KOPT-K1 (cell line): ENCODE data around the gene CTH.
"Not testable (repeated sequence)": the region's sequence is repeated elsewhere in the genome, so short reads cannot be mapped to it uniquely, and the experiment has no call there.

ENCODE experiments used
- H3K27ac ChIP-seq: fragments of 200-600 bp; sonication (generic); 2 replicates; pipeline ENCODE4 v1.5.1; 2016; ENCODE audit warnings: antibody characterized with exemption, mild to moderate bottlenecking, low read depth, low read length; ENCODE audit not compliant: poor library complexity, severe bottlenecking
- H3K36me3 ChIP-seq: fragments of 200-600 bp; sonication (generic); 2 replicates; pipeline ENCODE4 v1.5.1; 2017; ENCODE audit warnings: antibody characterized with exemption, mild to moderate bottlenecking, low read length, moderate library complexity; ENCODE audit not compliant: insufficient read depth
- H3K9me3 ChIP-seq: fragments of 200-600 bp; sonication (generic); 2 replicates; pipeline ENCODE4 v1.5.1; 2017; ENCODE audit warnings: antibody characterized with exemption, low read length, mild to moderate bottlenecking; ENCODE audit not compliant: insufficient read depth, poor library complexity, severe bottlenecking

CTH gene

DNA sequence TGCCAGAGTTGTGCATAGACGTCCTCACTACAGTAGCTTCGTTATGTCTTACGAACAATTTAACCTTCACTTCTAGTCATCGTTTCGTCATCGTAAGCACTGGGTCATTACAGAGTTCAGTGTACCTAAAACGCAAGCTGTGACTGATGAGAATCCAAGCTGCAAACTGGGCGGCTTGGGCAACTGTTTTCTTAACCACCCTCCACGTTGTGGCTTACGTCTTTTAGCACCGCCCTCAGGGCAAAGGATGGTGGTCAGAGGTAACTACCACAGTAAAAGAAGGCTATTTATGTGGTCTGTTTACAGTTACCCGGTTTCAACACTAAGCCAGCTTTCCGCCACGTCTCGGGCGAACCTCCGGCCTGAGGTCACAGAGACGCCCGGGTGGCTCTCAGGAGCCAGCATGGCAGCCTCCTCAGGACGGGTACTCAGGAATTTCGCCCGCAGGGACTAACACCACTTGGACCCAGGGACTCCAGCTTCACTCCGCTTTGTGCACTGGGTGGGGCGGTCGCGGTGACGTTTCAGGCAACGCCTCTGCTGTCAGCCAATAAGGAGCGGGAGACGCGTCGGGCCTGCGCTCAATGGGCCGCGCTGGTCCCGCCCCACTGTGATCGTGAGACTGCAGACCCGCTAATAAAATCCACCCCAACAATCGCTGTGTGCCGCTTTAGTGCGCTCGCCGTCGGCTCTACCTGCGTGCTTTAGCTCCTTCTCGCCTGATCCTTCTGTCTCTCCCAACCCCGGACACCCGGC is at the start of gene CTH:
Gene CTH, plus strand, starts transcription at position 665 of the 756 bp plus-strand sequence. CDS start 148 bp downstream, outside the sequence.
- no peaks in the 10 kb centered on the region for H3K9me3 ChIP-seq
- H3K27ac ChIP-seq: peak within 1 kb of the TSS; percentile 26
- H3K36me3 ChIP-seq: no peaks in the 10 kb centered on the region

- Histone ChIP-seq H3K27ac (no peak overlapping the region), H3K9me3 (no peaks in the 10 kb centered on the region), H3K36me3 (no peaks in the 10 kb centered on the region)
Observed at GRCh38 chr1:70361727-70362398, 49.2 kb upstream of the CTH start.

GRCh38 chr1:70364439-70364838 is 46.6 kb upstream of the CTH start:
- H3K36me3 ChIP-seq: no peaks in the 10 kb centered on the region
- H3K9me3 ChIP-seq: no peaks in the 10 kb centered on the region
- H3K27ac ChIP-seq: no peak overlapping the region

DNA sequence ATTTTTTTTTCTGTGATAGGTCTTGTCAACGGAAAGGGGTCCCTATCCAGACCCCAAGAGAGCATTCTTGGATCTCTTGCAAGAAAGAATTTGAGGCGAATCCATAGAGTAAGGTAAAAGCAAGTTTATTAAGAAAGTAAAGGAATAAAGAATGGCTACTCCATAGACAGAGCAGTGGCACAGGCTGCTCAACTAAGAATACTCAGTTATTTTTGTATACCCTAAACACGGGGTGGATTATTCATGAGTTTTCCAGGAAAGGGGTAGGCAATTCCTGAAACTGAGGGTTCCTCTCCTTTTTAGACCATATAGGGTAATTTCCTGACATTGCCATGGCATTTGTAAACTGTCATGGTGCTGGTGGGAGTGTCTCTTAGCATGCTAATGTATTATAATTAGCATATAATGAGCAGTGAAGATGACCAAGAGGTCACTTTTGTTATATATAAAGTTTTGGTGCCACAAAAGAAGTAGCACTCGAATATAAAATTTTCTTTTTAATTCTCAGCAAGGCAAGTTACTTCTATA is 44.6 kb upstream of the CTH start:
- H3K36me3 ChIP-seq, H3K9me3 ChIP-seq, H3K27ac ChIP-seq: not testable (repeated sequence)

- not testable (repeated sequence) for H3K9me3 ChIP-seq, H3K36me3 ChIP-seq, H3K27ac ChIP-seq
Observed at GRCh38 chr1:70366997-70367396, 44.1 kb upstream of the CTH start.

- H3K27ac ChIP-seq, H3K36me3 ChIP-seq, H3K9me3 ChIP-seq: not testable (repeated sequence)
Observed at GRCh38 chr1:70367397-70367796, 43.7 kb upstream of the CTH start.

DNA sequence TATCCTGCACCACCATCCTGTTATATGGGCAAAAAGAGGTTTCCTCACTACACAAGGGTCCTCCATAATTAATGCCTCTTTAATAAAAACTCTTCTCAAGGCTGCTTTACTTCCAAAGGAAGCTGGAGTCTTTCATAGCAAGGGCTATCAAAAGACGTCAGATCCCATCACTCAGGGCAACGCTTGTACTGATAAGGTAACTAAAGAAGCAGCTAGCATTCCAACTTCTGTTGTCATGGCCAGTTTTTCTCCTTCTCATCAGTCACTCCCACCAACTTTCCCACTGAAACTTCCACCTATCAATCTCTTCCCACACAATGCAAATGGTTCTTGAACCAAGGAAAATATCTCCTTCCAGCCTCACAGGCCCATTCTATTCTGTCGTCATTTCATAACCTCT is 39.5 kb upstream of the CTH start:
- not testable (repeated sequence) for H3K9me3 ChIP-seq, H3K36me3 ChIP-seq, H3K27ac ChIP-seq

GRCh38 chr1:70372426-70372825 is 38.6 kb upstream of the CTH start:
- Histone ChIP-seq H3K27ac (no peak overlapping the region), H3K9me3 (no peaks in the 10 kb centered on the region), H3K36me3 (no peaks in the 10 kb centered on the region)

- H3K9me3 ChIP-seq, H3K27ac ChIP-seq, H3K36me3 ChIP-seq: not testable (repeated sequence)
Observed at GRCh38 chr1:70373580-70373979, 37.5 kb upstream of the CTH start.

GRCh38 chr1:70376196-70376595 is 34.9 kb upstream of the CTH start:
- no peaks in the 10 kb centered on the region for H3K36me3 ChIP-seq
- no peaks in the 10 kb centered on the region for H3K9me3 ChIP-seq
- H3K27ac ChIP-seq: no peak overlapping the region

- Histone ChIP-seq H3K9me3 (no peaks in the 10 kb centered on the region), H3K36me3 (no peaks in the 10 kb centered on the region), H3K27ac (no peak overlapping the region)
Observed at GRCh38 chr1:70382682-70383081, 28.4 kb upstream of the CTH start.

- H3K27ac ChIP-seq: no peak overlapping the region
- no peaks in the 10 kb centered on the region for H3K36me3 ChIP-seq
- no peaks in the 10 kb centered on the region for H3K9me3 ChIP-seq
Observed at GRCh38 chr1:70383483-70383882, 27.6 kb upstream of the CTH start.

DNA sequence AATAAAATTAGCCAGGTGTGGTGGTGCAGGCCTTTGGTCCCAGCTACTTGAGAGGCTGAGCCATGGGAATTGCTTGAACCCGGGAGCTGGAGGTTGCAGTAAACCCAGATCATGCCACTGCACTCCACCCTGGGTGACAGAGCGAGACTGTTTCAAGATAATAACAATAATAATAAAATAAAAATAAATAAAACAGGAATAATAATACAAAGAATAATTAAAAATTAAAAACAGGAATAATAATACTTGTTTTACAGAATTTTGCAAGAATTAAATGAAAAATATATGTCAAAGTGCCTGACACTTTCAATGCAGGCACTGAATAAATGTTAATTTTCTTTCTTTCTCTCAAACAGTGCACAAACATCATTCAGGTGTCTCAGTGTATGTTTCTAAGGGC is 26.5 kb upstream of the CTH start:
- Histone ChIP-seq H3K36me3 (no peaks in the 10 kb centered on the region), H3K27ac (no peak overlapping the region), H3K9me3 (no peaks in the 10 kb centered on the region)

- H3K27ac ChIP-seq: no peak overlapping the region
- no peaks in the 10 kb centered on the region for H3K36me3 ChIP-seq
- H3K9me3 ChIP-seq: no peaks in the 10 kb centered on the region
Observed at GRCh38 chr1:70385477-70385876, 25.6 kb upstream of the CTH start.

DNA sequence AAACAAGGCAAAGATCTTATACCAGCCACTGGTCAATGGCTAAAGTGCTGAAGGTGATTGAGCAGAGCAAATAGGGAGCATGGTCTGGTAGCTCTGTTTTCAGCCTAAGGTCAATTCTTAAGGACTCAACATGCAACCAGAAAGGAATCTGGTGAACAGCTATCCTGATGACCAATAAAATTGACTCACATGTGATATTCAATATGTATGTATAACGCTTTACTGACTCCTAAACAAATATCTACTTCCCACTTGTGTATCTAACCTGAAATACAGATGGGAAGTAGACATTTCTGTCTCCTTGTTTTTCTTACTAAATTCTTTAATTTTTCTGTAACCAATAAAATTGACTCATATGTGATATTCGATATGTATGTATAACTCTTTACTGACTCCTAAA is 24.9 kb upstream of the CTH start:
- H3K9me3 ChIP-seq: no peaks in the 10 kb centered on the region
- no peak overlapping the region for H3K27ac ChIP-seq
- H3K36me3 ChIP-seq: no peaks in the 10 kb centered on the region

- Histone ChIP-seq H3K27ac (no peak overlapping the region), H3K36me3 (no peaks in the 10 kb centered on the region), H3K9me3 (no peaks in the 10 kb centered on the region)
Observed at GRCh38 chr1:70387507-70387906, 23.6 kb upstream of the CTH start.
